ENCODE results near the gene CACNG5.

Gene CACNG5

GRCh38 chr17:66839616-66840015 lies 4.7 kb downstream of the CACNG5 start:
- Histone ChIP-seq H3K27me3 (ENCODE audit: insufficient read depth, poor library complexity, severe bottlenecking) (peaks cover 30% of the 10 kb centered on the region), H3K36me3 (ENCODE audit: low read depth) (no peaks in the 10 kb centered on the region), H3K4me1 (ENCODE audit: insufficient read depth, poor library complexity, severe bottlenecking) (no peaks in the 10 kb centered on the region), H3K4me3 (ENCODE audit: severe bottlenecking) (no peak overlapping the region), H3K27ac (ENCODE audit: poor library complexity, severe bottlenecking) (no peak overlapping the region), H3K9me3 (ENCODE audit: severe bottlenecking) (no peaks in the 10 kb centered on the region)
- ATAC-seq (ENCODE audit: low read depth) (no peak), DNase-seq (ENCODE audit: low spot score) (no peak)
- no peak for TF ChIP-seq CTCF (IDR thresholded peaks at IDR 0.05; ENCODE audit: poor library complexity, severe bottlenecking)

GRCh38 chr17:66840061-66840460 lies 5.1 kb downstream of the CACNG5 start:
- Histone ChIP-seq H3K27ac (ENCODE audit: poor library complexity, severe bottlenecking) (no peak overlapping the region), H3K27me3 (ENCODE audit: insufficient read depth, poor library complexity, severe bottlenecking) (peaks cover 27% of the 10 kb centered on the region), H3K4me3 (ENCODE audit: severe bottlenecking) (no peak overlapping the region), H3K9me3 (ENCODE audit: severe bottlenecking) (no peaks in the 10 kb centered on the region), H3K4me1 (ENCODE audit: insufficient read depth, poor library complexity, severe bottlenecking) (no peaks in the 10 kb centered on the region), H3K36me3 (ENCODE audit: low read depth) (no peaks in the 10 kb centered on the region)
- ATAC-seq (ENCODE audit: low read depth): no peak
- no peak for TF ChIP-seq CTCF (IDR thresholded peaks at IDR 0.05; ENCODE audit: poor library complexity, severe bottlenecking)
- DNase-seq (ENCODE audit: low spot score): no peak

- no peaks in the 10 kb centered on the region for H3K9me3 ChIP-seq (ENCODE audit: severe bottlenecking)
- no peak; the same call in 2 of the 3 replicates for ATAC-seq (ENCODE audit: low read depth)
- H3K27me3 ChIP-seq (ENCODE audit: insufficient read depth, poor library complexity, severe bottlenecking): peaks cover 14% of the 10 kb centered on the region
- DNase-seq (ENCODE audit: low spot score): no peak
- no peak for TF ChIP-seq CTCF (IDR thresholded peaks at IDR 0.05; ENCODE audit: poor library complexity, severe bottlenecking)
- H3K36me3 ChIP-seq (ENCODE audit: low read depth): no peaks in the 10 kb centered on the region
- no peak overlapping the region for H3K27ac ChIP-seq (ENCODE audit: poor library complexity, severe bottlenecking)
- no peaks in the 10 kb centered on the region for H3K4me1 ChIP-seq (ENCODE audit: insufficient read depth, poor library complexity, severe bottlenecking)
- no peak overlapping the region for H3K4me3 ChIP-seq (ENCODE audit: severe bottlenecking)
These were observed 6.4 kb downstream of the CACNG5 start for GRCh38 chr17:66841328-66841727.

GRCh38 chr17:66841744-66842143 lies 6.8 kb downstream of the CACNG5 start:
- Histone ChIP-seq H3K4me3 (ENCODE audit: severe bottlenecking) (no peak overlapping the region), H3K36me3 (ENCODE audit: low read depth) (no peaks in the 10 kb centered on the region), H3K27ac (ENCODE audit: poor library complexity, severe bottlenecking) (no peak overlapping the region), H3K9me3 (ENCODE audit: severe bottlenecking) (no peaks in the 10 kb centered on the region), H3K27me3 (ENCODE audit: insufficient read depth, poor library complexity, severe bottlenecking) (peaks cover 10% of the 10 kb centered on the region), H3K4me1 (ENCODE audit: insufficient read depth, poor library complexity, severe bottlenecking) (no peaks in the 10 kb centered on the region)
- TF ChIP-seq CTCF (IDR thresholded peaks at IDR 0.05; ENCODE audit: poor library complexity, severe bottlenecking): no peak
- no peak for DNase-seq (ENCODE audit: low spot score)
- no peak for ATAC-seq (ENCODE audit: low read depth)

GRCh38 chr17:66842505-66842904 lies 7.6 kb downstream of the CACNG5 start:
- Histone ChIP-seq H3K4me3 (ENCODE audit: severe bottlenecking) (no peak overlapping the region), H3K9me3 (ENCODE audit: severe bottlenecking) (no peaks in the 10 kb centered on the region), H3K4me1 (ENCODE audit: insufficient read depth, poor library complexity, severe bottlenecking) (no peaks in the 10 kb centered on the region), H3K27ac (ENCODE audit: poor library complexity, severe bottlenecking) (no peak overlapping the region), H3K27me3 (ENCODE audit: insufficient read depth, poor library complexity, severe bottlenecking) (peaks cover 2% of the 10 kb centered on the region), H3K36me3 (ENCODE audit: low read depth) (no peaks in the 10 kb centered on the region)
- no peak for ATAC-seq (ENCODE audit: low read depth)
- no peak for TF ChIP-seq CTCF (IDR thresholded peaks at IDR 0.05; ENCODE audit: poor library complexity, severe bottlenecking)
- no peak for DNase-seq (ENCODE audit: low spot score)
